Coronary artery (tissue), 2 donors: Measurements from ENCODE around the gene POTEC.
"Not testable (repeated sequence)": the region's sequence is repeated elsewhere in the genome, so short reads cannot be mapped to it uniquely, and the experiment has no call there.

Source experiments
- DNase-seq: peaks from one replicate; pipeline ENCODE4 v3.0.0-alpha.2; 2017; ENCODE audit warnings: low spot score
- H3K27ac ChIP-seq, 2 donors: fragments of 200-600 bp; sonication (generic); one replicate each; pipeline ENCODE4 v1.5.1; 2016 to 2019
- H3K4me3 ChIP-seq: fragments of 200-600 bp; sonication (generic); 2 replicates; pipeline ENCODE4 v1.5.1; 2016; ENCODE audit warnings: mild to moderate bottlenecking, moderate library complexity
- CTCF ChIP-seq: fragments of 200-600 bp; sonication (generic); IDR thresholded peaks from one replicate; pipeline ENCODE4 v1.5.1; 2019; ENCODE audit warnings: antibody characterized with exemption

POTEC gene

GRCh38 chr18:14543446-14543964, at the start of gene POTEC:
Gene POTEC (minus strand): TSS chr18:14543600. CDS start chr18:14543146, 454 bp downstream.
- H3K27ac ChIP-seq, H3K4me3 ChIP-seq, DNase-seq: not testable (repeated sequence)

GRCh38 chr18:14577971-14578370, 34.6 kb upstream of the POTEC start:
- no peak overlapping the region for H3K4me3 ChIP-seq
- no peak for TF ChIP-seq CTCF
- no peak for DNase-seq
- H3K27ac ChIP-seq = no peak overlapping the region

GRCh38 chr18:14559502-14559901, 16.1 kb upstream of the POTEC start:
- not testable (repeated sequence) for DNase-seq, H3K4me3 ChIP-seq, H3K27ac ChIP-seq

GRCh38 chr18:14531659-14532058, 11.7 kb downstream of the POTEC start:
- H3K27ac ChIP-seq, DNase-seq, H3K4me3 ChIP-seq: not testable (repeated sequence)

GRCh38 chr18:14510707-14511106, 32.7 kb downstream of the POTEC start:
- not testable (repeated sequence) for H3K4me3 ChIP-seq, DNase-seq, H3K27ac ChIP-seq

- DNase-seq, H3K4me3 ChIP-seq, H3K27ac ChIP-seq: not testable (repeated sequence)
Observed at GRCh38 chr18:14503691-14504090, 39.7 kb downstream of the POTEC start.

GRCh38 chr18:14501894-14502293, 41.5 kb downstream of the POTEC start:
- not testable (repeated sequence) for H3K27ac ChIP-seq, H3K4me3 ChIP-seq, DNase-seq

GRCh38 chr18:14489256-14490014, 54.0 kb downstream of the POTEC start:
- not testable (repeated sequence) for H3K4me3 ChIP-seq, DNase-seq, H3K27ac ChIP-seq

- H3K27ac ChIP-seq, H3K4me3 ChIP-seq, DNase-seq: not testable (repeated sequence)
Observed at GRCh38 chr18:14488789-14489188, 54.6 kb downstream of the POTEC start.

- DNase-seq, H3K4me3 ChIP-seq, H3K27ac ChIP-seq: not testable (repeated sequence)
Observed at GRCh38 chr18:14486926-14487580, 56.3 kb downstream of the POTEC start.

- H3K4me3 ChIP-seq, H3K27ac ChIP-seq, DNase-seq: not testable (repeated sequence)
Observed at GRCh38 chr18:14479076-14479475, 64.3 kb downstream of the POTEC start.

GRCh38 chr18:14475520-14475919, 67.9 kb downstream of the POTEC start:
- H3K4me3 ChIP-seq, DNase-seq, H3K27ac ChIP-seq: not testable (repeated sequence)

- not testable (repeated sequence) for DNase-seq, H3K27ac ChIP-seq, H3K4me3 ChIP-seq
Observed at GRCh38 chr18:14474752-14475151, 68.6 kb downstream of the POTEC start.

- not testable (repeated sequence) for H3K4me3 ChIP-seq, DNase-seq, H3K27ac ChIP-seq
Observed at GRCh38 chr18:14474007-14474720, 69.2 kb downstream of the POTEC start.

- not testable (repeated sequence) for DNase-seq, H3K27ac ChIP-seq, H3K4me3 ChIP-seq
Observed at GRCh38 chr18:14473250-14474006, 70.0 kb downstream of the POTEC start.

GRCh38 chr18:14471286-14471685, 72.1 kb downstream of the POTEC start:
- H3K27ac ChIP-seq, DNase-seq, H3K4me3 ChIP-seq: not testable (repeated sequence)

GRCh38 chr18:14470446-14470845, 73.0 kb downstream of the POTEC start:
- DNase-seq, H3K4me3 ChIP-seq, H3K27ac ChIP-seq: not testable (repeated sequence)
